ENCODE results near the gene NAPA.

NAPA gene

GRCh38 chr19:47509170-47509847 is 5.6 kb downstream of the NAPA start:
- no peaks in the 10 kb centered on the region for H3K9me2 ChIP-seq (ENCODE audit: low read depth, low read length)
- H3K27me3 ChIP-seq (ENCODE audit: insufficient read depth, low read length) = no peaks in the 10 kb centered on the region
- H4K20me1 ChIP-seq (ENCODE audit: insufficient read depth, low read length) = no peaks in the 10 kb centered on the region
- no peaks in the 10 kb centered on the region for H3F3A ChIP-seq (ENCODE audit: insufficient read depth, low read length)
- peaks cover 14% of the 10 kb centered on the region; the same call in 1 of the 2 replicates for H3K36me3 ChIP-seq (ENCODE audit: insufficient read depth, low read length)
- H3K9ac ChIP-seq (ENCODE audit: low read length) = no peak overlapping the region
- no peak overlapping the region for H3K27ac ChIP-seq (ENCODE audit: low read depth, low read length, poor library complexity, severe bottlenecking)
- H3K4me3 ChIP-seq (ENCODE audit: low read depth, low read length, poor library complexity, severe bottlenecking) = no peak overlapping the region
- TF ChIP-seq EZH2 (IDR thresholded peaks at IDR 0.05; ENCODE audit: borderline replicate concordance, low read length) (no peak), CTCF (IDR thresholded peaks at IDR 0.05; ENCODE audit: low read length) (no peak)
- peaks cover 24% of the 10 kb centered on the region for H3K4me1 ChIP-seq (ENCODE audit: insufficient read depth, low read length, severe bottlenecking)
- H3K9me3 ChIP-seq (ENCODE audit: low read length) = no peaks in the 10 kb centered on the region
- no peak overlapping the region for H2AFZ ChIP-seq (ENCODE audit: low read length)
- peaks cover 26% of the 10 kb centered on the region for H3K79me2 ChIP-seq (ENCODE audit: insufficient read depth, low read length)
- no peak overlapping the region for H3K4me2 ChIP-seq (ENCODE audit: low read length)

GRCh38 chr19:47508721-47509120 is 6.1 kb downstream of the NAPA start:
- Histone ChIP-seq H3K4me1 (ENCODE audit: insufficient read depth, low read length, severe bottlenecking) (peaks cover 19% of the 10 kb centered on the region), H2AFZ (ENCODE audit: low read length) (no peak overlapping the region), H3K79me2 (ENCODE audit: insufficient read depth, low read length) (peaks cover 21% of the 10 kb centered on the region), H3F3A (ENCODE audit: insufficient read depth, low read length) (no peaks in the 10 kb centered on the region), H4K20me1 (ENCODE audit: insufficient read depth, low read length) (no peaks in the 10 kb centered on the region), H3K36me3 (ENCODE audit: insufficient read depth, low read length) (peaks cover 19% of the 10 kb centered on the region; the same call in 1 of the 2 replicates), H3K9ac (ENCODE audit: low read length) (no peak overlapping the region), H3K9me2 (ENCODE audit: low read depth, low read length) (no peaks in the 10 kb centered on the region), H3K27ac (ENCODE audit: low read depth, low read length, poor library complexity, severe bottlenecking) (no peak overlapping the region), H3K27me3 (ENCODE audit: insufficient read depth, low read length) (no peaks in the 10 kb centered on the region), H3K4me2 (ENCODE audit: low read length) (no peak overlapping the region), H3K4me3 (ENCODE audit: low read depth, low read length, poor library complexity, severe bottlenecking) (no peak overlapping the region), H3K9me3 (ENCODE audit: low read length) (no peaks in the 10 kb centered on the region)
- TF ChIP-seq CTCF (IDR thresholded peaks at IDR 0.05; ENCODE audit: low read length) (no peak), EZH2 (IDR thresholded peaks at IDR 0.05; ENCODE audit: borderline replicate concordance, low read length) (no peak)

- H3K4me1 ChIP-seq (ENCODE audit: insufficient read depth, low read length, severe bottlenecking) = peaks cover 12% of the 10 kb centered on the region
- H3K36me3 ChIP-seq (ENCODE audit: insufficient read depth, low read length) = peaks cover 26% of the 10 kb centered on the region; the same call in 1 of the 2 replicates
- H3K9ac ChIP-seq (ENCODE audit: low read length) = no peak overlapping the region
- TF ChIP-seq EZH2 (IDR thresholded peaks at IDR 0.05; ENCODE audit: borderline replicate concordance, low read length) (no peak), CTCF (IDR thresholded peaks at IDR 0.05; ENCODE audit: low read length) (no peak)
- H3F3A ChIP-seq (ENCODE audit: insufficient read depth, low read length) = no peaks in the 10 kb centered on the region
- no peaks in the 10 kb centered on the region for H4K20me1 ChIP-seq (ENCODE audit: insufficient read depth, low read length)
- H3K79me2 ChIP-seq (ENCODE audit: insufficient read depth, low read length) = peaks cover 15% of the 10 kb centered on the region; the same call in 1 of the 2 replicates
- no peaks in the 10 kb centered on the region for H3K9me2 ChIP-seq (ENCODE audit: low read depth, low read length)
- H3K9me3 ChIP-seq (ENCODE audit: low read length) = no peaks in the 10 kb centered on the region
- H3K27ac ChIP-seq (ENCODE audit: low read depth, low read length, poor library complexity, severe bottlenecking) = no peak overlapping the region
- H3K4me3 ChIP-seq (ENCODE audit: low read depth, low read length, poor library complexity, severe bottlenecking) = no peak overlapping the region
- H2AFZ ChIP-seq (ENCODE audit: low read length) = no peak overlapping the region
- H3K27me3 ChIP-seq (ENCODE audit: insufficient read depth, low read length) = no peaks in the 10 kb centered on the region
- H3K4me2 ChIP-seq (ENCODE audit: low read length) = no peak overlapping the region
These were observed 6.8 kb downstream of the NAPA start for GRCh38 chr19:47507924-47508553.
